IMR-90 (cell line): ENCODE data around the gene BCL2. TPM values are rescaled to one million over a fixed set of nuclear protein-coding genes. Genes with fewer than 3 reads are reported as not detected.

ENCODE experiments used
- ATAC-seq: fragments of 200-7000 bp; cut with Tn5 transposase; 2 replicates; pipeline ENCODE4 v1.9.1; 2020; ENCODE audit warnings: low read depth, mild to moderate bottlenecking, moderate library complexity
- BruUV-seq: library from RNA; stranded (reverse); fragments of 400-500 nt; replicated peaks from 2 replicates; lab custom pipeline; 2021; lab: Mats Ljungman, UMichigan
- CTCF ChIA-PET: fragments of 300-600 bp; formaldehyde crosslinking; extraction: SDS; loops from one replicate; lab custom pipeline; 2021; ENCODE audit warnings: antibody characterized with exemption; lab: Yijun Ruan, JAX
- POLR2A ChIA-PET: fragments of 300-600 bp; sonication (Branson Sonifier 250); formaldehyde crosslinking; loops from one replicate; lab custom pipeline; 2022; ENCODE audit warnings: antibody characterized with exemption; ENCODE audit not compliant: unreplicated experiment; lab: Charles Lee
- DNase-seq: peaks from one replicate; pipeline ENCODE4 v3.0.0; 2013
- H2AFZ ChIP-seq: replicated peaks from 2 replicates; pipeline ENCODE3; 2013; ENCODE audit warnings: low read length, mild to moderate bottlenecking; ENCODE audit not compliant: poor library complexity
- H2AK5ac ChIP-seq: 2 replicates; pipeline ENCODE4 v1.6.1; 2013; ENCODE audit warnings: low read depth, low read length, inconsistent platforms
- H2AK9ac ChIP-seq: replicated peaks from 2 replicates; pipeline ENCODE3; 2013; ENCODE audit warnings: mild to moderate bottlenecking, low read depth, low read length, moderate library complexity; ENCODE audit not compliant: poor library complexity
- H2BK120ac ChIP-seq: 2 replicates; pipeline ENCODE4 v1.6.1; 2013; ENCODE audit warnings: low read depth, low read length, inconsistent platforms
- H2BK15ac ChIP-seq: 3 replicates; pipeline ENCODE4 v1.6.1; 2013; ENCODE audit warnings: low read depth, low read length, inconsistent platforms
- H2BK20ac ChIP-seq: 2 replicates; pipeline ENCODE4 v1.6.1; 2013; ENCODE audit warnings: low read depth, mild to moderate bottlenecking, inconsistent platforms, low read length, moderate library complexity
- H2BK5ac ChIP-seq: 2 replicates; pipeline ENCODE4 v1.6.1; 2013; ENCODE audit warnings: mild to moderate bottlenecking, low read depth, low read length, inconsistent platforms; ENCODE audit not compliant: poor library complexity, severe bottlenecking
- H3K14ac ChIP-seq: replicated peaks from 2 replicates; pipeline ENCODE4 v1.6.1; 2013; ENCODE audit warnings: low read depth, low read length, inconsistent platforms
- H3K18ac ChIP-seq: 2 replicates; pipeline ENCODE4 v1.6.1; 2013; ENCODE audit warnings: low read depth, low read length, control low read depth
- H3K23ac ChIP-seq: 2 replicates; pipeline ENCODE4 v1.6.1; 2013; ENCODE audit warnings: low read depth, low read length, inconsistent platforms
- H3K27ac ChIP-seq: 2 replicates; pipeline ENCODE4 v1.5.1; 2013; ENCODE audit warnings: mild to moderate bottlenecking, control low read depth, low read length; ENCODE audit not compliant: insufficient read depth
- H3K27me3 ChIP-seq: 2 replicates; pipeline ENCODE4 v1.6.1; 2013; ENCODE audit warnings: low read length; ENCODE audit not compliant: control insufficient read depth, insufficient read depth
- H3K36me3 ChIP-seq: 2 replicates; pipeline ENCODE4 v1.6.1; 2013; ENCODE audit warnings: low read length, mixed read lengths; ENCODE audit not compliant: control insufficient read depth, insufficient read depth
- H3K4ac ChIP-seq: 2 replicates; pipeline ENCODE4 v1.6.1; 2013; ENCODE audit warnings: low read depth, low read length, inconsistent platforms
- H3K4me1 ChIP-seq: 2 replicates; pipeline ENCODE4 v1.6.1; 2013; ENCODE audit warnings: low read length, mixed read lengths; ENCODE audit not compliant: control insufficient read depth, insufficient read depth
- H3K4me2 ChIP-seq: 2 replicates; pipeline ENCODE4 v1.6.1; 2013; ENCODE audit warnings: low read depth, mild to moderate bottlenecking, control low read depth, low read length, moderate library complexity
- H3K4me3 ChIP-seq: 2 replicates; pipeline ENCODE4 v1.5.1; 2013; ENCODE audit warnings: low read depth, mild to moderate bottlenecking, control low read depth, low read length, moderate library complexity; ENCODE audit not compliant: insufficient read depth
- H3K56ac ChIP-seq: 2 replicates; pipeline ENCODE4 v1.6.1; 2013; ENCODE audit warnings: low read length, inconsistent platforms; ENCODE audit not compliant: insufficient read depth; ENCODE audit errors: extremely low read depth
- H3K79me1 ChIP-seq, 2 experiments: 2 replicates each; pipeline ENCODE4 v1.6.1; 2013; ENCODE audit warnings: low read length in 2 of 2, inconsistent platforms in 1 of 2, low read depth in 1 of 2
- H3K9ac ChIP-seq: 2 replicates; pipeline ENCODE4 v1.6.1; 2013; ENCODE audit warnings: low read depth, low read length, control low read depth
- H3K9me1 ChIP-seq: 2 replicates; pipeline ENCODE4 v1.6.1; 2013; ENCODE audit warnings: low read length, inconsistent platforms; ENCODE audit not compliant: insufficient read depth
- H3K9me3 ChIP-seq: 2 replicates; pipeline ENCODE4 v1.6.1; 2013; ENCODE audit warnings: low read length; ENCODE audit not compliant: control insufficient read depth, insufficient read depth
- H4K20me1 ChIP-seq: 2 replicates; pipeline ENCODE4 v1.6.1; 2013; ENCODE audit warnings: low read length, inconsistent platforms; ENCODE audit not compliant: insufficient read depth
- H4K5ac ChIP-seq: 2 replicates; pipeline ENCODE4 v1.6.1; 2013; ENCODE audit warnings: mild to moderate bottlenecking, low read depth, low read length, control low read depth
- H4K8ac ChIP-seq, 2 experiments: 2 replicates each; pipeline ENCODE4 v1.6.1; 2013; ENCODE audit warnings: low read depth in 2 of 2, low read length in 2 of 2, control low read depth in 1 of 2, inconsistent platforms in 1 of 2
- H4K91ac ChIP-seq: 2 replicates; pipeline ENCODE4 v1.6.1; 2013; ENCODE audit warnings: low read depth, low read length, inconsistent platforms; ENCODE audit not compliant: insufficient read depth
- CEBPB ChIP-seq: IDR thresholded peaks from 2 replicates; pipeline ENCODE4 v1.6.1; 2012; ENCODE audit warnings: low read depth, low read length, improper control_type of control experiment
- NFE2L2 ChIP-seq: fragments of 150-350 bp; IDR thresholded peaks from 2 replicates; pipeline ENCODE4 v1.6.1; 2016; ENCODE audit warnings: low read depth, mild to moderate bottlenecking, low read length
- WGBS, 2 experiments: methylation state at CpG; one replicate each; pipeline versions ENCODE4 v1.1.5 to v1.1.7; 2013; ENCODE audit warnings: missing lambda C conversion rate in 2 of 2; ENCODE audit not compliant: insufficient read length in 1 of 2; ENCODE audit errors: extremely low coverage in 2 of 2; 5-methylcytosine and 5-hydroxymethylcytosine counted together
- dilution Hi-C: fragments of 300-500 bp; cut with HindIII; formaldehyde crosslinking; loops from one replicate; pipeline ENCODE4 v1.14.3; 2018; ENCODE audit warnings: low sequenced_read_pairs; ENCODE audit not compliant: unreplicated experiment
- in situ Hi-C: fragments of 300-500 bp; cut with MboI; formaldehyde crosslinking; loops from 3 replicates; pipeline ENCODE4 v1.14.3; 2019; ENCODE audit warnings: low sequenced_read_pairs, inconsistent platforms, mixed read lengths
- intact Hi-C: fragments of 100-400 bp; cut with micrococcal nuclease; formaldehyde crosslinking; loops from 2 replicates; pipeline ENCODE4 v1.10.0; 2022
- polyA plus RNA-seq, 3 experiments: library from polyadenylated mRNA; depleted of rRNA; stranded (reverse); fragments of >200 nt; gene quantifications; 2 replicates each; pipeline ENCODE4 v1.2.3, GENCODE V29; 2012; ENCODE audit warnings: low replicate concordance in 1 of 3
- total RNA-seq: library from RNA; depleted of rRNA; stranded (reverse); fragments of >200 nt; gene quantifications from 2 replicates; pipeline ENCODE4 v1.2.3, GENCODE V29; 2012

Gene BCL2
- total and polyA plus RNA-seq, 2 of the 4 experiments (the other 2 are of a cell fraction): 0.24 to 0.54 TPM

DNA sequence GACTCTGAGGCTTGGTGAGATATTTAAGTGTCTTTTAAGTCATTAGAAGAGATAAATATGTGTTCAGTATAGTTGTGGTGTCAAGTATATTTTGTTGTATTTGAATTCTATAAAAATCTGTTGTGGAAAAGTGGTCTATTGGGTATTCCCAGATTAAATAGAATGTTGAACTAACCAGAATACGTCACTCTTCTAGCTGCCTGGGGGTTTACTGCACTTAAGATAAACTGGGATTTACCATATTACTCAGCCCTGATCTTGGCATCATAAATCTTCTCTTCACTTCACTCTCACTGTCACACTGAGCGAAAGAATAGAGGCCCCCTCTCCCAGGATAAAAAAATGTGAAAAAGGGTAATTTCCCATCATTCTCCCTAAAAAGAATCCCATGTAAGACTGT, 129.8 kb downstream of the BCL2 start:
- Histone ChIP-seq H2BK15ac (no peak overlapping the region), H2BK20ac (no peak overlapping the region), H4K5ac (no peak overlapping the region), H3K9me3 (no peaks in the 10 kb centered on the region), H3K4me1 (no peaks in the 10 kb centered on the region), H3K9me1 (no peaks in the 10 kb centered on the region), H3K14ac (no peak overlapping the region), H3K9ac (no peak overlapping the region), H3K56ac (no peak overlapping the region), H2AK5ac (no peak overlapping the region), H3K27me3 (peaks cover 1% of the 10 kb centered on the region), H3K79me1 (no peaks in the 10 kb centered on the region), H3K18ac (no peak overlapping the region), H4K20me1 (no peaks in the 10 kb centered on the region), H3K36me3 (no peaks in the 10 kb centered on the region), H4K91ac (no peak overlapping the region), H3K4me3 (no peak overlapping the region), H2AFZ (no peak overlapping the region), H3K23ac (no peak overlapping the region), H2BK120ac (no peak overlapping the region), H3K27ac (no peak overlapping the region), H2AK9ac (no peak overlapping the region), H2BK5ac (no peak overlapping the region), H3K4me2 (no peak overlapping the region), H4K8ac (no peak overlapping the region), H3K4ac (no peak overlapping the region)
- no peak for ATAC-seq
- DNase-seq: no peak
- ChIA-PET CTCF (no interaction called here), POLR2A (no interaction called here)
- BruUV-seq: no TSS peak
- no CpG with 5 or more reads among the region's 2 CpGs for WGBS, 2 experiments
- intact Hi-C loops (no loop called here), dilution Hi-C loops (no loop called here), in situ Hi-C loops (no loop called here)
- no peak for TF ChIP-seq NFE2L2
- no peak for TF ChIP-seq CEBPB
